Activated CD4-positive, alpha-beta T cell treated with anti-CD3 and anti-CD28 coated beads for 4 hours (primary cell): ENCODE data around the gene APOC3.

ENCODE experiments used
- DNase-seq, 2 donors: peaks; one replicate each; pipeline ENCODE4 v3.0.0-alpha.2; 2020

Gene APOC3

GRCh38 chr11:116852261-116853031 lies 22.7 kb downstream of the APOC3 start:
- no peak for DNase-seq

DNA sequence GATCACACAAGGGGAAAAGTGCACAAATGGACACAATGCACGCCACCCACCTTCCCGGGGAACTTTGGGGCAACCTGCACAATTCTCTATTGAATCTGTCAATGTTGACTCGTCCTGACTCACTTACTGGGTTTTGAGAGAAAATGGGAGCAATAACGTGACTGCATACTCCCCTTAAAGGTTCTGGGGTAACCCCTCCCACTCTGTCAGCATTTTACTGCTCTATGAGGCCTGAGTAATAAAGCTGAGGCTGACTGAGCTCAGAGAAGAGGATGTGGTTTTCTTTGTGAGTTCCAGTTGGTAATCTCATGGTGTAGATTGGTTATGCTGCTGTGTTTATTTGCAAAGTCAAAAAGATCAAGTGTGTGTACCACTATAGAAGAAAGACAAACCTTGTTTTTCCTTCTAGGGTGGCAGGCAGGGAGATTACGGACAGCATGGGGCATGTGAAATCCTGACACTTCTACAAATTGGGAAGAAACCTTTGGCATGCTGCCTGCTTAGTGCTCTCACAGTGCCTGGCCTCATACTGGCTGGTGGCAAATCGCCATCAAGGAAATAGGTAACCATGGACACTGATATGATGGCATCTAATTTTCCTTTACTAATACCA lies 23.9 kb downstream of the APOC3 start:
- DNase-seq, result peak; percentile 59 to 63

GRCh38 chr11:116855413-116855812 lies 25.7 kb downstream of the APOC3 start:
- no peak for DNase-seq

- DNase-seq, result no peak
Observed at GRCh38 chr11:116856423-116856822, 26.7 kb downstream of the APOC3 start.

DNA sequence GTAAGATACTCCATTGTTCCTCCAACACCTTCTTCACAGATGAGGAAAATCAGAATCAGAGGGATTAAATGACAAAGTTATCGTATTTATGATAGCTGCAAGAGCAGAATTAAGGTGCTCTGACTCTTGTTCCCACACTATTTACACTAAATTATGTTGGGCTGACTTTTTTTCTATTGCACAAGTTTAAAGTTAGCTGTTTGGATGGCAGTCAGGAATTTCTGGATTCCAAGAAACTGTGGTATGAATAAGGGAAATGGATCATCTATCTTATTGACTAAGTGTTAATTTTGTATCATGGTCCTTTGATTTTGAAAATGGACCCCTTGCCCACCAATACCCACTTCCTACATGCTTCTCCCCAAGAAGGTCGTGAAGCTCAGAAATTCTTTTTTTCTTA lies 27.6 kb downstream of the APOC3 start:
- no peak for DNase-seq

- no peak for DNase-seq
Observed at GRCh38 chr11:116857936-116858335, 28.2 kb downstream of the APOC3 start.

DNA sequence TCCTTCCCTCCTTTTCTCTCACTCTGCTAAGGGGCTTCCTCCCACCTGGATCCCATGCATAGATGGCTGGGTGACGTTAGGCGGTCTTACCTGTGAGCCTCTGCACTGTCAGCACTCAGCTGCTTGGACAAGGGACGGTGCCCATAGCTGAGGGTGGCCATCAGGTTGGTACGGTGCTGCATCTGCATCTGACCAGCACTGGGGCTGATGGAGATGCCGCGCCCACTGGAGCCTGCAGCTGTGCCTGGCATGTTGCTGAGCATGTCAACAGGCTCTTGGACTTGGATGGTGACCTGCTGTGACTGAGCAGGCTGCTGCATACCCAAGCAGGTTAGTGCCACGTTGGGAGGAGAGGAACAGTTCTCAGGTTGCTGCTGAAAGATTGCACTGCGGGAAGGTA lies 29.5 kb downstream of the APOC3 start:
- DNase-seq, result no peak

DNA sequence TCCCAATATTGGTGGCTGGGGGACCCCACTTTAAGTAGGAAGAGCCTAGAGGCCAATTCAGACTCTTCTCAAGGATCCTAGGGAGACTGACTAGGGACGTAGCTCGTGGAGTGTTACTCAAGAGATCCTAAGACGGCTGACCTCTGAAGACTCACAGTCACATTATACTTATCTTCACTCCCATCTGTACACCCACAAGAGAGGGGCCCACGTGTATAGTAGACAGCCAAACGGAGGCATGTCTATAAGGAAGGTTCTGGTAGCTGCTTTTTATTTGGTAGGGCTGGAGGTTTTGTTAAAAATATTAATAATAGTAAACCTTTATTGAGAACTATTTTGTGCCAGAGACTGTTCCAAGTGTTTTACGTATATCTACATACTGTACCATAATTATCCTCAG lies 30.6 kb downstream of the APOC3 start:
- DNase-seq, result no peak

- no peak for DNase-seq
Observed at GRCh38 chr11:116861539-116861938, 31.8 kb downstream of the APOC3 start.

DNA sequence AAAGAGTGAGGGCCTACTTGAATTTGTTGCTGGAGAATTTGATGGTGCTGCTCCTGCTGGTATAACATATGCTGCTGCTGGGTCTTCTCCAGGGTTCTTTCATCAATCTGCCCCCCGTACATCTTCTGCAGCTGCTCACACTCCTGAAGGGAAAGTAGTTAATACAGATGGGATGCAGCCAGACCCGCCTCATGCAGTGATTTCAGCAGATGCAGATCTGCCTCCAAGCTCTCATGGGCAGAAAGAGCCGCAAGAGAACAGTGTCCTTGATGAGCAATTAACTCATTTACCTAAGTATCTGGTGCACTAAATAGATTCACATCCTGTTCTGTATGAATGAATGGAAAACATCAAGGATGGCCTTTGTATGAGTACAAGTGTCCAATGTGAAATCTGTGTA lies 32.5 kb downstream of the APOC3 start:
- DNase-seq, result no peak

DNA sequence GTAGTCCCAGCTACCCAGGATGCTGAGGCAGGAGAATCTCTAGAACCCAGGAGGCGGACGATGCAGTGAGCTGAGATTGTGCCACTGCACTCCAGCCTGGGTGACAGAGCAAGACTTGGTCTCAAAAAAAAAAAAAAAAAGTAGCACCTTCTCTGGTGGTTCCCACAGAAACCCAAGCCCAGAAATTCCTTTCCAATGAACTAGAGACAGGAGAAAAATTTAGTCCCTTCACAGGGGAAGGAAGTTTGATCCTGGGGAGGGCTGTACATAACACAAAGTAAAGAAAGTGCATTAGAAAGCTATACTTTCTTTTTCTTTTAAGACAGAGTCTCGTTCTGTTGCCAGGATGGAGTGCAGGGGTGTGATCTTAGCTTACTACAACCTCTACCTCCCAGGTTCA lies 33.2 kb downstream of the APOC3 start:
- DNase-seq, result no peak

DNA sequence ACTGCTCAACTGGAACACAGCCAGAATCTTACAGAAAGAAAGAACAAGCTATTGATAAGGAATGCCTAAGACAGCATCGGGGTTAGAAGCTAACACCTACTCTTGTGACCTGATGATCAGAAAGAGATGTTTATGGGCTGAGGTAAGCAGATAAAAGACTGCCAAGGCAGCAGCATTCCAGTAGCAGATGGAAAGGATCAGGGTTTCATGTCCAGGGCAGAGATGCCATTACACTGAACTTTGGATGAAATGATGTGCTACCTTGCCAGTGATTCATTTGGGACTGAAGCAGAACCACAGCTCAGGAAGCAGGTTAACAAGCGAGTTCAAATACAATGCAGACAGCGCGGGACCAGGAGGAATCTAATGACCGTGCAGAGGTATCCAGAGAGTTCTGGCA lies 34.8 kb downstream of the APOC3 start:
- DNase-seq, result no peak

GRCh38 chr11:116865696-116866095 lies 36.0 kb downstream of the APOC3 start:
- no peak for DNase-seq

DNA sequence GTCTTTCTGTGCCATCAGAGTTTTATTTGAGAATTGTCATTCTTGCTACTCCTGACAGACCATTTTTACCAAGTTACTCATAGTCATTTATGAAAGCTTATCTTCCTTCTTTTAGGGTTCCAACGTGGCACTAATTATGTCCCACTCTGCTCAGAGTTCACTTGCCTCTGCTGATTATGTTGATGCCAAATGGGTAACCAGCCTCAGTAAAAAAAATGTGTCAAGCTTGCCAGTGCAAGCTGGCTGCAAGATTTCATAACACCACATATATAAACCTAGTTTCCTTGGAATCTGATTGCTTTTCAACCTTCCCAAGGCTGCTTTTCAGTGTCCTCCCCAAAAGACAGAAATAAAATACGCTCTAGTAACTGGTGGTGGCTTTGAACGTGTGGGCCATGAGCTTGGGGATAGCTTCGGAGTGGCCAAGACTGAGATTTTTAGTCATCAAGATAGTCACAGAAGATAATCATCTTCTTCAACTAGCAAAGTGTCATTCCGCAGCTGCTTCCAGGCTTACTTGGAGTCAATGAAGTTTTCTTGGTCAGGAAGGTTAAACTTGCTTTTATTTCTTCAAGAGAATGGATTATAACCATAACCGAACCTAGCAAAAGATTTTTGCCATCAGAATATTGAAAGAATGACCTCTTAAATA lies 37.2 kb downstream of the APOC3 start:
- no peak for DNase-seq

DNA sequence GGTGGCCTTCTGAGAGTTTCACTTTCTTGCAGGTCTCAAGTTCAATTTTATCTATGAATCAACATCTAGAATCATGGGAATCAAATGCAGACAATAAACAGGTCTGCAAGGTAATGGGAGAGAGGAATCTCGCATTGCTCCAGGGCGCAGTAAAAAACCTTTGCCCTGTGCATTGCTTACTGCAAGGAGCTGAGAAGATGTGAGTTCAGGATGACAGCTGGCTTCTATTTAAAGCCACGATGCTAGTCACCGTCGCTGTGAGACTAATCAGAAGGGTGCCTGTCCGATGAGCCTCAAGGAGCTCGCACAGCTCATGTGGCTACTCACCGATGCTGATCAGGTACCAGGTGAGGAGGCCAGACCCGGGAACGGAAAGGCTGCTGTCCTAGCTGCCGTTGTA lies 37.9 kb downstream of the APOC3 start:
- DNase-seq, result no peak

DNA sequence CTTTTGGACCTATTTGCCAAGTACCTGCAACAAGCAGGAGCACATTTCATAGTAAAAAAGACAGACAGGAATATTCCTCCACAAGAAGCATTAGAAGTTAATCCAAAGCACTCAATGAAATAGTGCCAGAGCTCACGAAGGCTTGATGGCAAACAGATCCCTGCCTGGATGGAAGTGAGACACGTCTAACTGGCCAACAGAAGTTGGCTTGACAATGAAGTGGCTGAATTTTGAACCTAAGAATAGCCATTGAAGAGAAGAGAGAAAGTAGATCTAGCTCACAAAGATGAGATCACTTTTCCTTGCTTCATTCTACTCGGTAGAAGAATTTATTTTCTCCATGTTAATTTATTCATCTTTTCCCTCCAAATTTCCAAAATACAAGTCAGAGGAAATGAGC lies 38.4 kb downstream of the APOC3 start:
- no peak for DNase-seq

- DNase-seq, result no peak
Observed at GRCh38 chr11:116869610-116870009, 39.9 kb downstream of the APOC3 start.

- no peak for DNase-seq
Observed at GRCh38 chr11:116870054-116870453, 40.3 kb downstream of the APOC3 start.

DNA sequence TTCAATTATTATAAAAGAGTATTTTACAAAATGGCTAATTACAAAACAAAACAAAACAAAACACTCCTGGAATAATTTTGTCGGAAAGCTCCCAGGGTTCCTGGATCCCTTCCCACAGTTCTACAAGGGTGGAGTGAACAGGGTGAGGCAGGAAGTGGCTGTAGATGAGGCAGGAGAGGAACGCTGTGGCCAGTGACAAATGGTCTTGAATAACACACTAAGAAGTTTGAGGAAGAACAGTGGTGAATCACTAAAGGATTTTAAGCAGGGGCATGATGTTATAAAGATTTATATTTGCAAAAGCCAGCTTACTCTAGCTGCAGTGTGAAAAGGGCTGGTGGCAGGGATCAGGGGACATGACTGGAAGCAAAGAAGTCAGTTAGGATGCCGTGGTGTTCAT lies 41.5 kb downstream of the APOC3 start:
- no peak for DNase-seq

DNA sequence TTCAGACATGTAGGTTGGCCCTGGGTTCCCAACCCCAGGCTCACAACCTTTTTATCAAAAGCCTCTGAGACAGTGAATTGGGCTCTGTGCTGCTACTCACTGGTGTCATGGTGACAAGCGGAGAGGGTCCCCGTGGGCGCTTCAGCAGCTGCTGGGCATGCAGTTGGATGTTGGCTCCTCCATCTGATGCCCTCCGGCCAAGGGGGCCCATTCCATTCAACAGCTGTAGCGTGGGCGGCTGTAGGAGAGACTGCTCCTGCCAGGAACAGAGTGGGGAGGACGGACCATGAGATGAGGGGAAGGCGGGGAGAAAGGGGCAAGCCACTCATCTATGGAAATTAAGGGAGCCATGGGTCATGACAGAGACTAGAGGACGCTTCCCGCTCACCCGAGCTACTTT lies 43.7 kb downstream of the APOC3 start:
- no peak for DNase-seq

- DNase-seq, result no peak
Observed at GRCh38 chr11:116874251-116874650, 44.5 kb downstream of the APOC3 start.

GRCh38 chr11:116875194-116875593 lies 45.5 kb downstream of the APOC3 start:
- no peak for DNase-seq

GRCh38 chr11:116876656-116877055 lies 46.9 kb downstream of the APOC3 start:
- no peak for DNase-seq
